Ascending aorta (tissue), 2 donors: Measurements from ENCODE around the gene FRMD4A. TPM values are rescaled to one million over a fixed set of nuclear protein-coding genes. Genes with fewer than 3 reads are reported as not detected.

ENCODE experiments used
- DNase-seq, 2 donors: peaks; one replicate each; pipeline ENCODE4 v3.0.0-alpha.2; 2019; ENCODE audit warnings: low spot score in 2 of 2
- H3K27ac ChIP-seq, 2 donors: fragments of 200-600 bp; sonication (generic); one replicate each; pipeline ENCODE4 v1.5.1; 2016 to 2017; ENCODE audit warnings: mild to moderate bottlenecking in 1 of 2
- H3K27me3 ChIP-seq: fragments of 200-600 bp; sonication (generic); one replicate; pipeline ENCODE4 v1.5.1; 2017
- H3K36me3 ChIP-seq, 2 donors: fragments of 200-600 bp; sonication (generic); one replicate each; pipeline ENCODE4 v1.5.1; 2016
- H3K4me1 ChIP-seq, 2 donors: fragments of 200-600 bp; sonication (generic); one replicate each; pipeline ENCODE4 v1.5.1; 2016 to 2017; ENCODE audit warnings: mild to moderate bottlenecking in 1 of 2
- H3K4me3 ChIP-seq, 2 donors: fragments of 200-600 bp; sonication (generic); one replicate each; pipeline ENCODE4 v1.5.1; 2016 to 2017; ENCODE audit warnings: mild to moderate bottlenecking in 1 of 2
- H3K9me3 ChIP-seq, 2 donors: fragments of 200-600 bp; sonication (generic); one replicate each; pipeline ENCODE4 v1.5.1; 2016
- CTCF ChIP-seq, 3 experiments: fragments of 200-600 bp in 2 of 3; fragments of 450-650 bp in 1 of 3; sonication (generic) in 2 of 3; IDR thresholded peaks; one replicate each; pipeline ENCODE4 v1.5.1; 2016 to 2019; ENCODE audit warnings: antibody characterized with exemption in 3 of 3, mild to moderate bottlenecking in 1 of 3, moderate library complexity in 1 of 3
- intact Hi-C: fragments of 100-400 bp; cut with DNase I; formaldehyde crosslinking; loops from one replicate; pipeline ENCODE4 v1.15.1; 2023
- total RNA-seq: library from RNA; depleted of rRNA; stranded (reverse); fragments of >200 nt; gene quantifications from one replicate; pipeline ENCODE4 v1.1.0, GENCODE V29; 2016

Gene FRMD4A
- total RNA-seq, 1 donor from 2014 or later = 108 TPM

GRCh38 chr10:14016011-14016536 lies 314.6 kb downstream of the FRMD4A start:
- no peaks in the 10 kb centered on the region for H3K27me3 ChIP-seq
- intact Hi-C loops = no loop called here
- TF ChIP-seq CTCF (IDR thresholded peaks at IDR 0.05) = no peak
- H3K4me3 ChIP-seq = no peak overlapping the region
- H3K27ac ChIP-seq = no peak overlapping the region
- no peaks in the 10 kb centered on the region for H3K9me3 ChIP-seq
- H3K4me1 ChIP-seq = no peaks in the 10 kb centered on the region
- DNase-seq = peak; percentile 16 to 70
- no peaks in the 10 kb centered on the region for H3K36me3 ChIP-seq

- H3K27ac ChIP-seq = no peak overlapping the region
- no peak overlapping the region for H3K4me3 ChIP-seq
- no peaks in the 10 kb centered on the region for H3K36me3 ChIP-seq
- DNase-seq = no peak
- intact Hi-C loops = no loop called here
- H3K4me1 ChIP-seq = peaks cover 0 to 12% of the 10 kb centered on the region in 2 donors
- no peaks in the 10 kb centered on the region for H3K9me3 ChIP-seq
- no peaks in the 10 kb centered on the region for H3K27me3 ChIP-seq
- TF ChIP-seq CTCF (IDR thresholded peaks at IDR 0.05) = no peak
Measured at GRCh38 chr10:14014423-14014822, 316.3 kb downstream of the FRMD4A start.

GRCh38 chr10:14010769-14011574 lies 319.8 kb downstream of the FRMD4A start:
- DNase-seq = no peak
- no peak for TF ChIP-seq CTCF (IDR thresholded peaks at IDR 0.05)
- H3K4me3 ChIP-seq = no peak overlapping the region
- H3K27me3 ChIP-seq = no peaks in the 10 kb centered on the region
- intact Hi-C loops = no loop called here
- H3K9me3 ChIP-seq = no peaks in the 10 kb centered on the region
- H3K4me1 ChIP-seq = peaks cover 0 to 12% of the 10 kb centered on the region in 2 donors
- no peak overlapping the region for H3K27ac ChIP-seq
- no peaks in the 10 kb centered on the region for H3K36me3 ChIP-seq

- no peak for TF ChIP-seq CTCF (IDR thresholded peaks at IDR 0.05)
- H3K36me3 ChIP-seq = no peaks in the 10 kb centered on the region
- intact Hi-C loops = no loop called here
- no peaks in the 10 kb centered on the region for H3K9me3 ChIP-seq
- H3K4me1 ChIP-seq = peaks cover 0 to 12% of the 10 kb centered on the region in 2 donors
- no peak for DNase-seq
- H3K4me3 ChIP-seq = peak overlapping the region; percentile 35 to 48
- H3K27ac ChIP-seq = no peak overlapping the region
- no peaks in the 10 kb centered on the region for H3K27me3 ChIP-seq
Measured at GRCh38 chr10:14010101-14010558, 320.6 kb downstream of the FRMD4A start.

GRCh38 chr10:14009371-14010100 lies 321.2 kb downstream of the FRMD4A start:
- no peak for DNase-seq
- Histone ChIP-seq H3K4me1 (peaks cover 0 to 12% of the 10 kb centered on the region in 2 donors), H3K36me3 (no peaks in the 10 kb centered on the region), H3K4me3 (peak overlapping the region; percentile 35 to 48), H3K27me3 (no peaks in the 10 kb centered on the region), H3K9me3 (no peaks in the 10 kb centered on the region), H3K27ac (no peak overlapping the region)
- no peak for TF ChIP-seq CTCF (IDR thresholded peaks at IDR 0.05)
- intact Hi-C loops = no loop called here
